NCI-H1417 (cell line): ENCODE measurements around the gene ZNF90.
"Not testable (repeated sequence)": the region's sequence is repeated elsewhere in the genome, so short reads cannot be mapped to it uniquely, and the experiment has no call there.

Experiments used
- DNase-seq, 3 experiments: peaks; one replicate each; lab custom pipeline; 2025; lab: John Stamatoyannopoulos, UW

Gene ZNF90

GRCh38 chr19:20077791-20078463 is at the start of gene ZNF90:
Gene ZNF90, plus strand, starts transcription at chr19:20078000. Its CDS starts 133 bp downstream, at chr19:20078133.
- DNase-seq = peak; percentile 72 to 90 (median 89)

- no peak for DNase-seq
These were observed 49.2 kb upstream of the ZNF90 start for GRCh38 chr19:20028611-20029010.

- no peak for DNase-seq
These were observed 41.9 kb upstream of the ZNF90 start for GRCh38 chr19:20035935-20036334.

- peak in 1 of 3 experiments; percentile 43 for DNase-seq
These were observed 39.2 kb upstream of the ZNF90 start for GRCh38 chr19:20038358-20039202.

DNA sequence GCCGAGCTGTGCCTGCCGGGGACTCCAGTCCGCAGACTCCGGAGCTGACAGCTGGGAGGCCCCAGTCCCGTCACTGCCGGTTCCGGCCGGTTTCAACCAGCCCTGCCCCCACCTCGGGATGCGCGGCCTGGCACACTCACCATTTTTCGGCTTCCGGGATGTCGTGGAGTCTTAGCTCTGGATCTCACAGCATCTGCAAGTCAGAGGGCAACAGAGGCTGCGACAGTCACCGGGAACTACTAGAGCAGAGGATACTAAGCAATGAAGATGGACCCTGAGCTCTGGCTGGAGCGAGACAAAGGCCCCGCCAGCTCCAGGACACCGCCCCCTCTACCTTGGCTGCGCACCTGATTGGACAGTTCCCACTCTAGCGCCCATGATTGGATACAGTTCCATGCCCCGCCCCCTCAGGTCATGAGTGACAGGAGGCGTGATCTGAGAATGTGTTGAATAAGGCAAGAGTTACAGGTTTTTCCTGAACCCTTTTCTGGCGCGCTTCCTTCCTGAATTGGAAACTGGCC is 38.5 kb upstream of the ZNF90 start, which contains the start of gene ZNF682:
Gene ZNF682, minus strand, starts transcription at position 303 of the 521 bp plus-strand sequence. Its CDS starts 160 bp downstream, at position 143.
- DNase-seq = peak; percentile 90 to 98 (median 95)

DNA sequence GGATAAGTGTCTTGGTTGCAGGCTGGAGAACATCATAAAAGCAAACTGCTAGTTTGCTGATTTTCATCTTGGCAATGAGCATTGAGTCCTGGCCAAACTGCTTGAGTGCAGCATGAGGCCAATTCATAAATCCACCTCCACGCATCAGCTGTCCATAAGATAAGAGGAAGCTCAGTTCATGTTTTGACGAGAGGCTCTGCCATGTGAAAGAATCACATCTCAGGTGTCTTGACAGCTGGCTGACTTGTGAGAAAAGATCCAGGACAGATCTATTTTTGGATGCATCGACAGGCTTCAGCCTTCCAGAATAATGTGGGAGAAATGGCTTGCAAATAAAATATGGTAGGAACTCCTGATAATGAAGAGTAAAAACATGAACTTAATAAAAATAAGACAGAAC is 33.1 kb upstream of the ZNF90 start:
- DNase-seq = no peak

DNA sequence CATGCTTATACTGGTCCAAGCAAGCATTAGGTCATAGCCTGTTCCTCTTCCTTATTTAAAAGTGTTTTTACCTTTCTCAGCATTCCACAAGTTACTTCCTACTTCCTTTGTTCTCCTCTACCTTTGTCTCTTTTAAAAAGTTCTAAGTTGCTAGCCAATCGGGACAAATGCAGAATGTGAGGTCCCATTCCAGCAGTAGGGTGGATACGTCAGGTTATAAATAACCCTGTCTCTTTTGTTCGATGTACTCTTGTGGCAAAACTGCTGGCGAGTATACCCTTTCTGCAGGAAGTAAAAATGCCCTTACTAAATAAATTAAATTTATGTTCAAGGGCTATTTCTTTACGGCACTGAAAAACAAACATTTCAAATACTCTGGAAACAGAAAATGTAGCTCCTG is 32.1 kb upstream of the ZNF90 start:
- not testable (repeated sequence) for DNase-seq

DNA sequence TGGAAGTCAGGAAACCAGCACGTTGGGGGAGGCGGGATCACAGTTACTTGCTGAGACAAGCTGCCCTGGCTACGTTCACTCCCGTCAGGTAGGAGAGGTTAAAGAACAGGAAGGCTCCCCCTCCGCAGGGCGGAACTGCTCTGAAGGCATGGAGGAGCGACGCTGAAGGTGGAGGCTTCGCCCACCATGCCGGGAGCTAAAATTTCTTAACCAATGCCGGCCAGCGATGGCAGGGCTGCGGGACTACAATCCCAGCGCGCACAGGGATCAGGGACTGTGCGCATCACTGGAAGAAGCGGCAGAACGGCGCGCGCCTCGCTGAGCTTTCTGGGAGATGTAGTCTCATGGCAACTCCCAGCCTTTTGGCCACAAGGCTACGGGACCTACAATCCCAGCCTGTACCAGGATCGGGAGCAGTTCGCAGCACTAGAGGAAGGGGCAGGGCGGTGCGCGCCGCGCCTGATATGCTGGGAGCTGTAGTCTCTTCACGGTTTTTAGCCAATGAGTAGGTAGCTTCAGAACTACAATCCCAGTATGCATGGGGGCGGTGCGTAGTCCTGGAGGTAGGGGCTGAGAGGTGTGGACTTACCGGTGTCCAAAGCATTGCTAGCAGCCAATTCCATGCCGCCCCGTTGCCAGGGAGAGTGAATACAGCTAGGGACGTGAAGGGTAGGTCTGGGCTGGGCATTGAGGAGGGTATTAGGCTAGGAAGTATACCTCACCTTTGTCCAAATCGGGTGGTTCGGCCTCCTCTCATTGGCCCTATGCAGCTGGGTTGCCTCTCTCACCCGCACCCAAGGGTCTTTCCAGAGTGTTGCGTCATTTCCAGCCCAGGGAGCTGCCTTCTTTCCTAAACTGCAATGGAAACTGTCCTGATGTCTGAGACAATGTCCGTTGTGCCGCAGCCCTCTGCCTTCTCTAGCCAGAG is 25.7 kb upstream of the ZNF90 start:
- peak; percentile 91 to 98 (median 93) for DNase-seq

DNA sequence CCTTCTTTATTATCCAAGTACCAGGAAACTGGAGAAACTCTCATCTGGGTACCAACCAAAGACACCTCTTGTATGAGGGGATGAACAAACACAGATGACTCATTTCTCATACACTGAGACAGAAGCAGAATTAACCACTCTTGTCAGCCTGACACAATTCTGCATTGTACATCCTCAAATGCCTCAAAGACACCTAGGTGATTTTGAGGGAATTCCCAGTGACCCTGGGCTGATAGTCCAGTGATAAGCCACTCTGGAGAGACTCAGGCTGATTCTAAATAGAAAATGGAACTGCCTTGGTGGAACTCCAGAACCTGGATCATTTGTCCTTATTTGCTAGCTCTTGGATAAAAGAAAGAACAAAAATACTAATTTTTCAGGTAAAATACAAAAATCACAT is 19.1 kb upstream of the ZNF90 start:
- not testable (repeated sequence) for DNase-seq

DNA sequence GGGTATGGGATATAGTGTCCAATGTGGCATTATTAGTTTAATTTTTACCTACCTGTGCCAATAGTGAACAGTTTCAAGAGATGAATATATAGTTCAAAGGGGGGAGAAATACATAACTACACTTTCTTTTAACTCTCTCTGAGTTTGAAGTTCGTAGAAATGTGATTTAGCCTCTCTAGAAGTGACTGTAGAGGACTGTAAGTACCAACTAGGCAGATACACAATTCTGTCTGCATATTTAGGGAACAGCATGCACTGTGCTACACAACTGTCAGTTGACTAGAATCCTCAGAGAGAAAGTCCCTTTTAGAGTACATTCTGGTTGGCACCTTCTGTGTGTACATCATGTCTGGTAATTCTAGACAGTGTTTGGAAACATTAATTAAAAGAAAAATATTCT is 17.5 kb upstream of the ZNF90 start:
- DNase-seq = no peak

GRCh38 chr19:20066861-20067260 is 10.9 kb upstream of the ZNF90 start:
- no peak for DNase-seq

- no peak for DNase-seq
These were observed 9.9 kb upstream of the ZNF90 start for GRCh38 chr19:20067943-20068342.

DNA sequence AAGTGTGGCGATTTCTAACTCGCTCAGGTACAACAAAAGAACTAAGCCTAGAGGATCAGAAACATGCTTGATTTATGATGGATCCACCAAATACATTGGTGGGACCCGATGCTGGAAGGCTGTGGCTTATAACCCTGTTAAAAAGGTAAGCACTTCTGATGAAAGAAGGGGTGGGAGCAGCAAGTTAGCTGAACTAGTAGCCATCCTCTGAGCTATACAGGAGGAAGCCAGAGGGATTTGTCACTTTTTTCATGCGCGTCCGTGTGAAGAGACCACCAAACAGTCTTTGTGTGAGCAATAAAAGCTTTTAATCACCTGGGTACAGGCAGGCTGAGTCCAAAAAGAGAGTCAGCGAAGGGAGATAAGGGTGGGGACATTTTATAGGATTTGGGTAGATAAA is 9.2 kb upstream of the ZNF90 start:
- DNase-seq = not testable (repeated sequence)

- no peak for DNase-seq
These were observed 7.1 kb upstream of the ZNF90 start for GRCh38 chr19:20070691-20071090.

- no peak for DNase-seq
These were observed 4.9 kb upstream of the ZNF90 start for GRCh38 chr19:20072936-20073335.

- peak; percentile 11 to 42 (median 37) for DNase-seq
These were observed 806 bp downstream of the ZNF90 start for GRCh38 chr19:20078581-20079031.

DNA sequence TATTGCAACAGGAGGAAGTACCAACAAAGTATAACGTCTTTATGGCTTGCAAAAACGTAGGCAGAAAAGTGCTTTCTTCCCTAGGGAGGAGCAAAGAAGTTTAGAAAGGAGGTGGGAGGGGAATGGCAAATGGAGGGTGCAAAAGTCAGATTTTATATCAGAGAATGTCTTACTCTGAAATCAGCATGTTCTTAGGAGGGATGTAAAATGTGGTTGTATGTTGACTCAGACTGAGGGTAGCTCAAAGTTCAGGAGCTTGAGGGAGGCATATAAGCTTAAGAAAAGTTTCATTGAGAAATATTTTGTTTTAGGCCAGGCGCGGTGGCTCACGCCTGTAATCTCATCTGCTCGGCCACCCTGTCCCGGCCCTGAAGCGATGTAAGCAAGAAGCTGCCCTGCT is 1.7 kb downstream of the ZNF90 start:
- no peak for DNase-seq

GRCh38 chr19:20080656-20081055 is 2.9 kb downstream of the ZNF90 start:
- no peak for DNase-seq

DNA sequence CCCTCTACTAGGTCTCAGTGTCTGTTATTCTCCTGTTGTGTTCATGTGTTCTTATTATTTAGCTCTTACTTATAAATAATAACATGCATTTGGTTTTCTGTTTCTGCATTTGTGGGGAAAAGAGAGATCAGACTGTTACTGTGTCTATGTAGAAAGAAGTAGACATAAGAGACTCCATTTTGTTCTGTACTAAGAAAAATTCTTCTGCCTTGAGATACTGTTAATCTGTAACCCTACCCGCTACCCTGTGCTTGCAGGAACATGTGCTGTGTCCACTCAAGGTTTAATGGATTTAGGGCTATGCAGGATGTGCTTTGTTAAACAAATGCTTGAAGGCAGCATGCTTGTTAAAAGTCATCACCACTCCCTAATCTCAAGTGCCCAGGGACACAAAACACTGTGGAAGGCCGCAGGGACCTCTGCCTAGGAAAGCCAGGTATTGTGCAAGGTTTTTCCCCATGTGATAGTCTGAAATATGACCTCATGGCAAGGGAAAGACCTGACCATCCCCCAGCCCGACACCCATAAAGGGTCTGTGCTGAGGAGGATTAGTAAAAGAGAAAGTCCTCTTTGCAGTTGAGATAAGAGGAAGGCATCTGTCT is 4.5 kb downstream of the ZNF90 start:
- DNase-seq = peak in 1 of 3 experiments; percentile 67

- peak in 1 of 3 experiments; percentile 2 for DNase-seq
These were observed 5.1 kb downstream of the ZNF90 start for GRCh38 chr19:20082876-20083275.

GRCh38 chr19:20102097-20102496 is 24.3 kb downstream of the ZNF90 start:
- DNase-seq = no peak
